CD4-positive, alpha-beta T cell treated with Interleukin-10 for 1 hour (primary cell): ENCODE data around the gene KEAP1.
"Not testable (repeated sequence)": the region's sequence is repeated elsewhere in the genome, so short reads cannot be mapped to it uniquely, and the experiment has no call there.

Experiments used
- DNase-seq: peaks from one replicate; pipeline ENCODE4 v3.0.0-alpha.2; 2020

Gene KEAP1

GRCh38 chr19:10503002-10503789, at the start of gene KEAP1:
TSS of gene KEAP1 (minus strand) at chr19:10503356. CDS start at chr19:10500033, 3,323 bp downstream.
- DNase-seq: peak; percentile 29

- peak; percentile 30 for DNase-seq
Observed at GRCh38 chr19:10552510-10553053, 49.4 kb upstream of the KEAP1 start.

GRCh38 chr19:10551698-10552301, 48.6 kb upstream of the KEAP1 start:
- peak; percentile 62 for DNase-seq

- not testable (repeated sequence) for DNase-seq
Observed at GRCh38 chr19:10551006-10551405, 47.9 kb upstream of the KEAP1 start.

- DNase-seq: no peak
Observed at GRCh38 chr19:10550336-10550735, 47.2 kb upstream of the KEAP1 start.

GRCh38 chr19:10549733-10550132, 46.6 kb upstream of the KEAP1 start:
- no peak for DNase-seq

- DNase-seq: no peak
Observed at GRCh38 chr19:10548746-10549276, 45.7 kb upstream of the KEAP1 start.

GRCh38 chr19:10546817-10547216, 43.7 kb upstream of the KEAP1 start:
- no peak for DNase-seq

GRCh38 chr19:10544753-10545251, 41.6 kb upstream of the KEAP1 start:
- DNase-seq: peak; percentile 28

- peak; percentile 32 for DNase-seq
Observed at GRCh38 chr19:10544242-10544752, 41.1 kb upstream of the KEAP1 start.

- peak; percentile 87 for DNase-seq
Observed at GRCh38 chr19:10543420-10544241, 40.5 kb upstream of the KEAP1 start, which contains the start of gene ATG4D. TSS of gene ATG4D (plus strand) at chr19:10543904. CDS start at chr19:10544091, 187 bp downstream.

GRCh38 chr19:10543059-10543419, 39.9 kb upstream of the KEAP1 start:
- no peak for DNase-seq

GRCh38 chr19:10539016-10539415, 35.9 kb upstream of the KEAP1 start:
- not testable (repeated sequence) for DNase-seq

- no peak for DNase-seq
Observed at GRCh38 chr19:10538204-10538983, 35.2 kb upstream of the KEAP1 start.

GRCh38 chr19:10537668-10538067, 34.5 kb upstream of the KEAP1 start:
- DNase-seq: no peak

GRCh38 chr19:10535613-10536012, 32.5 kb upstream of the KEAP1 start:
- DNase-seq: no peak

- DNase-seq: no peak
Observed at GRCh38 chr19:10533646-10534386, 30.7 kb upstream of the KEAP1 start.

GRCh38 chr19:10532457-10532856, 29.3 kb upstream of the KEAP1 start:
- no peak for DNase-seq

GRCh38 chr19:10526887-10527286, 23.7 kb upstream of the KEAP1 start:
- DNase-seq: not testable (repeated sequence)

- DNase-seq: no peak
Observed at GRCh38 chr19:10525636-10526035, 22.5 kb upstream of the KEAP1 start.

- peak; percentile 58 for DNase-seq
Observed at GRCh38 chr19:10523135-10523636, 20.0 kb upstream of the KEAP1 start.
